DMS153 treated with DMSO at 0.1 percent for 48 hours (cell line): Measurements from ENCODE around the gene ZNF2.

ENCODE experiments used
- DNase-seq: peaks from one replicate; lab custom pipeline; 2025; ENCODE audit not compliant: unreplicated experiment; lab: John Stamatoyannopoulos, UW

The ZNF2 gene

GRCh38 chr2:95204396-95204795 lies 38.8 kb downstream of the ZNF2 start:
- no peak for DNase-seq

- no peak for DNase-seq
Measured at GRCh38 chr2:95206096-95206495, 40.5 kb downstream of the ZNF2 start.

- peak; percentile 88 for DNase-seq
Measured at GRCh38 chr2:95207111-95207961, 41.7 kb downstream of the ZNF2 start, which contains the start of gene ZNF892. Gene ZNF892, plus strand, starts transcription at chr2:95207521. Its CDS starts 295 bp downstream, at chr2:95207816.

GRCh38 chr2:95208106-95208505 lies 42.5 kb downstream of the ZNF2 start:
- DNase-seq: no peak

- no peak for DNase-seq
Measured at GRCh38 chr2:95215018-95215612, 49.5 kb downstream of the ZNF2 start.

GRCh38 chr2:95220449-95220848 lies 54.8 kb downstream of the ZNF2 start:
- DNase-seq: no peak

GRCh38 chr2:95225658-95226057 lies 60.0 kb downstream of the ZNF2 start:
- DNase-seq: no peak

- DNase-seq: peak; percentile 15
Measured at GRCh38 chr2:95231723-95232122, 66.1 kb downstream of the ZNF2 start.

- DNase-seq: no peak
Measured at GRCh38 chr2:95232232-95232631, 66.6 kb downstream of the ZNF2 start.
